GM18519 (cell line): ENCODE data around the gene C2CD4A.

ENCODE experiments used
- ATAC-seq: cut with Tn5 transposase; IDR thresholded peaks from one replicate; pipeline ENCODE4 v1.9.1; 2021; ENCODE audit warnings: mild to moderate bottlenecking, moderate library complexity; ENCODE audit not compliant: unreplicated experiment, low FRiP score

The C2CD4A gene

GRCh38 chr15:62099094-62099601 lies 32.4 kb downstream of the C2CD4A start:
- no peak for ATAC-seq

- ATAC-seq: no peak
These were observed 36.7 kb downstream of the C2CD4A start for GRCh38 chr15:62103431-62103830.

- no peak for ATAC-seq
These were observed 37.6 kb downstream of the C2CD4A start for GRCh38 chr15:62104401-62104800.

GRCh38 chr15:62104846-62105245 lies 38.1 kb downstream of the C2CD4A start:
- no peak for ATAC-seq

GRCh38 chr15:62105266-62105665 lies 38.5 kb downstream of the C2CD4A start:
- no peak for ATAC-seq

GRCh38 chr15:62106096-62106495 lies 39.3 kb downstream of the C2CD4A start:
- ATAC-seq: no peak

- no peak for ATAC-seq
These were observed 40.9 kb downstream of the C2CD4A start for GRCh38 chr15:62107571-62108121.

GRCh38 chr15:62108411-62108810 lies 41.6 kb downstream of the C2CD4A start:
- no peak for ATAC-seq

- no peak for ATAC-seq
These were observed 42.7 kb downstream of the C2CD4A start for GRCh38 chr15:62109437-62109836.

- no peak for ATAC-seq
These were observed 43.4 kb downstream of the C2CD4A start for GRCh38 chr15:62109982-62110851.

GRCh38 chr15:62112081-62112480 lies 45.3 kb downstream of the C2CD4A start:
- ATAC-seq: no peak

- ATAC-seq: no peak
These were observed 46.1 kb downstream of the C2CD4A start for GRCh38 chr15:62112616-62113593.

GRCh38 chr15:62115847-62116246 lies 49.1 kb downstream of the C2CD4A start:
- no peak for ATAC-seq

- ATAC-seq: no peak
These were observed 51.9 kb downstream of the C2CD4A start for GRCh38 chr15:62118520-62119226.

GRCh38 chr15:62119227-62119864 lies 52.6 kb downstream of the C2CD4A start:
- no peak for ATAC-seq

GRCh38 chr15:62119874-62120273 lies 53.1 kb downstream of the C2CD4A start:
- no peak for ATAC-seq
